H9 (cell line): ENCODE measurements around the gene COPRS. TPM values are rescaled to one million over a fixed set of nuclear protein-coding genes. Genes with fewer than 3 reads are reported as not detected.

Experiments
- DNase-seq: peaks from one replicate; pipeline ENCODE4 v3.0.0-alpha.2; 2017
- H2AFZ ChIP-seq: one replicate; pipeline ENCODE4 v1.6.1; 2013; ENCODE audit warnings: mild to moderate bottlenecking, low read length, control low read depth, moderate library complexity
- H2AK5ac ChIP-seq: 2 replicates; pipeline ENCODE4 v1.6.1; 2013; ENCODE audit warnings: low read length, control low read depth, mixed read lengths; ENCODE audit not compliant: insufficient read length
- H2BK120ac ChIP-seq: one replicate; pipeline ENCODE4 v1.6.1; 2013; ENCODE audit warnings: low read depth, mild to moderate bottlenecking, low read length, control low read depth, inconsistent platforms; ENCODE audit not compliant: poor library complexity, severe bottlenecking
- H2BK12ac ChIP-seq: 2 replicates; pipeline ENCODE4 v1.6.1; 2013; ENCODE audit warnings: low read length, control low read depth, mixed read lengths, low read depth; ENCODE audit not compliant: insufficient read length
- H2BK15ac ChIP-seq: 2 replicates; pipeline ENCODE4 v1.6.1; 2013; ENCODE audit warnings: low read depth, low read length, control low read depth
- H2BK20ac ChIP-seq: one replicate; pipeline ENCODE4 v1.6.1; 2013; ENCODE audit warnings: low read depth, mild to moderate bottlenecking, low read length, control low read depth, inconsistent platforms; ENCODE audit not compliant: poor library complexity, severe bottlenecking
- H2BK5ac ChIP-seq: 2 replicates; pipeline ENCODE4 v1.6.1; 2013; ENCODE audit warnings: low read length, control low read depth, mixed read lengths; ENCODE audit not compliant: insufficient read length
- H3K14ac ChIP-seq: 2 replicates; pipeline ENCODE4 v1.6.1; 2013; ENCODE audit warnings: low read length, control low read depth; ENCODE audit not compliant: insufficient read depth
- H3K18ac ChIP-seq: 2 replicates; pipeline ENCODE4 v1.6.1; 2013; ENCODE audit warnings: low read depth, mild to moderate bottlenecking, mixed read lengths, low read length, control low read depth; ENCODE audit not compliant: insufficient read length
- H3K23ac ChIP-seq: 2 replicates; pipeline ENCODE4 v1.6.1; 2013; ENCODE audit warnings: low read length, control low read depth, mixed read lengths, low read depth; ENCODE audit not compliant: insufficient read length
- H3K23me2 ChIP-seq: 2 replicates; pipeline ENCODE4 v1.6.1; 2013; ENCODE audit warnings: low read depth, mild to moderate bottlenecking, mixed read lengths, low read length, control low read depth; ENCODE audit not compliant: insufficient read length, poor library complexity, severe bottlenecking
- H3K27ac ChIP-seq: 2 replicates; pipeline ENCODE4 v1.5.1; 2013; ENCODE audit warnings: low read length, control low read depth, mixed read lengths, low read depth; ENCODE audit not compliant: insufficient read length
- H3K27me3 ChIP-seq: 2 replicates; pipeline ENCODE4 v1.6.1; 2013; ENCODE audit warnings: low read length, control low read depth, inconsistent platforms; ENCODE audit not compliant: insufficient read depth
- H3K4ac ChIP-seq: 2 replicates; pipeline ENCODE4 v1.6.1; 2013; ENCODE audit warnings: low read depth, mild to moderate bottlenecking, control low read depth, inconsistent platforms, low read length, moderate library complexity
- H3K4me1 ChIP-seq: 2 replicates; pipeline ENCODE4 v1.6.1; 2013; ENCODE audit warnings: low read length, control low read depth, inconsistent platforms; ENCODE audit not compliant: insufficient read depth
- H3K4me2 ChIP-seq: 2 replicates; pipeline ENCODE4 v1.6.1; 2013; ENCODE audit warnings: low read length, control low read depth, mixed read lengths; ENCODE audit not compliant: insufficient read length, insufficient read depth
- H3K56ac ChIP-seq: 2 replicates; pipeline ENCODE4 v1.6.1; 2013; ENCODE audit warnings: low read depth, mild to moderate bottlenecking, mixed read lengths, low read length, control low read depth; ENCODE audit not compliant: insufficient read length
- H3K79me1 ChIP-seq: 2 replicates; pipeline ENCODE4 v1.6.1; 2013; ENCODE audit warnings: low read depth, mild to moderate bottlenecking, moderate library complexity, low read length, control low read depth, inconsistent platforms; ENCODE audit not compliant: insufficient read depth, poor library complexity, severe bottlenecking
- H3K79me2 ChIP-seq: 2 replicates; pipeline ENCODE4 v1.6.1; 2013; ENCODE audit warnings: low read length, control low read depth, inconsistent platforms; ENCODE audit not compliant: insufficient read depth
- H3K9ac ChIP-seq: 2 replicates; pipeline ENCODE4 v1.6.1; 2013; ENCODE audit warnings: low read length, control low read depth, mixed read lengths; ENCODE audit not compliant: insufficient read length; ENCODE audit errors: extremely low read depth
- H3K9me3 ChIP-seq: one replicate; pipeline ENCODE4 v1.6.1; 2013; ENCODE audit warnings: low read depth, low read length, inconsistent platforms; ENCODE audit not compliant: control insufficient read depth
- H3T11ph ChIP-seq: one replicate; pipeline ENCODE4 v1.6.1; 2013; ENCODE audit warnings: mild to moderate bottlenecking, low read length, control low read depth, inconsistent platforms
- H4K20me1 ChIP-seq: one replicate; pipeline ENCODE4 v1.6.1; 2013; ENCODE audit not compliant: control insufficient read depth, insufficient read length, insufficient read depth
- H4K5ac ChIP-seq: 2 replicates; pipeline ENCODE4 v1.6.1; 2013; ENCODE audit warnings: low read depth, mild to moderate bottlenecking, mixed read lengths, low read length, control low read depth; ENCODE audit not compliant: insufficient read length
- H4K8ac ChIP-seq: replicated peaks from 2 replicates; pipeline ENCODE4 v1.6.1; 2013; ENCODE audit warnings: low read length, control low read depth, mixed read lengths, low read depth; ENCODE audit not compliant: insufficient read length
- H4K91ac ChIP-seq: 2 replicates; pipeline ENCODE4 v1.6.1; 2013; ENCODE audit warnings: low read depth, mild to moderate bottlenecking, moderate library complexity, mixed read lengths, low read length, control low read depth; ENCODE audit not compliant: insufficient read length
- H3K27ac Mint-ChIP-seq, 3 experiments: 2 replicates in 2 of 3; 3 replicates in 1 of 3; pipeline ENCODE4 v1.8.0; 2020 to 2021; ENCODE audit warnings: mixed read lengths in 3 of 3, mild to moderate bottlenecking in 1 of 3, moderate library complexity in 1 of 3
- H3K27me3 Mint-ChIP-seq: 2 replicates; pipeline ENCODE4 v1.8.0; 2021; ENCODE audit warnings: low read depth, mild to moderate bottlenecking, moderate library complexity, mixed read lengths
- H3K36me3 Mint-ChIP-seq, 3 experiments: 2 replicates in 2 of 3; 3 replicates in 1 of 3; pipeline ENCODE4 v1.8.0; 2020 to 2021; ENCODE audit warnings: low read depth in 3 of 3, mixed read lengths in 3 of 3; ENCODE audit not compliant: insufficient read depth in 1 of 3
- H3K4me1 Mint-ChIP-seq, 2 experiments: 2 replicates each; pipeline ENCODE4 v1.8.0; 2020; ENCODE audit warnings: mixed read lengths in 2 of 2
- H3K4me3 Mint-ChIP-seq, 2 experiments: 2 replicates in 1 of 2; 3 replicates in 1 of 2; pipeline ENCODE4 v1.8.0; 2020 to 2021; ENCODE audit warnings: mild to moderate bottlenecking in 2 of 2, mixed read lengths in 2 of 2, moderate library complexity in 1 of 2
- H3K9me3 Mint-ChIP-seq, 2 experiments: 2 replicates in 1 of 2; 3 replicates in 1 of 2; pipeline ENCODE4 v1.8.0; 2020; ENCODE audit warnings: mild to moderate bottlenecking in 2 of 2, mixed read lengths in 2 of 2, moderate library complexity in 1 of 2
- WGBS: extraction: QIAGEN DNeasy Blood & Tissue Kit; methylation state at CpG from one replicate; pipeline ENCODE4 v1.1.7; 2013; ENCODE audit warnings: missing lambda C conversion rate, low lambda C conversion rate, mixed read lengths; ENCODE audit not compliant: insufficient read length; ENCODE audit errors: extremely low coverage; 5-methylcytosine and 5-hydroxymethylcytosine counted together
- total RNA-seq: library from RNA; stranded (reverse); gene quantifications from 2 replicates; pipeline ENCODE4 v1.2.1, GENCODE V29; 2021
- TF ChIP-seq, protein P1 (sequence below): fragments of 200-600 bp; sonication (generic); conservative IDR thresholded peaks from 3 replicates; pipeline ENCODE4 v1.8.0; 2021; ENCODE audit warnings: antibody characterized with exemption, mild to moderate bottlenecking

COPRS gene
- total RNA-seq, 1 experiment from 2014 or later: 43.8 TPM

DNA sequence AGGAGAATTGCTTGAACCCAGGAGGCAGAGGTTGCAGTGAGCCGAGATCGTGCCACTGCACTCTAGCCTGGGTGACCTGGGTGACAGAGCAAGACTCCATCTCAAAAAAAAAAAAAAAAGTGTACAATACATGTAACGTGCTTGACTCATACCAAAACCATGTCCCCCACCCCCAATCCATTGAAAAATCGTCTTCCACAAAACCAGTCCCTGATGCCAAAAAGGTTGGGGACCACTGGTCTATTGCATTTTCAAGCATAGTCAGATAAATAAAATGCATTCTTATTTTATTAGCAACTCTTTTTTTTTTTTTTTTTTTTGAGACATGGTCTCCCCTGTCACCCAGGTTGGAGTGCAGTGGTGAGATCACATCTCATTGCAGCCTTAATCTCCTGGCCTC is 52.1 kb downstream of the COPRS start:
- H3K18ac ChIP-seq: no peak overlapping the region
- no peaks in the 10 kb centered on the region for H3K4me1 ChIP-seq
- H2AK5ac ChIP-seq: no peak overlapping the region
- no peak overlapping the region for H3K4me2 ChIP-seq
- Mint-ChIP-seq H3K4me3 (no peak overlapping the region), H3K27ac (no peak overlapping the region), H3K9me3 (peaks cover 0 to 2% of the 10 kb centered on the region in 2 experiments; a peak in 1 of 5 replicates), H3K27me3 (peaks cover 2% of the 10 kb centered on the region; the same call in 1 of the 2 replicates), H3K4me1 (no peaks in the 10 kb centered on the region), H3K36me3 (no peaks in the 10 kb centered on the region)
- H3K79me2 ChIP-seq: no peaks in the 10 kb centered on the region
- H2BK15ac ChIP-seq: no peak overlapping the region
- TF ChIP-seq, protein P1, sequence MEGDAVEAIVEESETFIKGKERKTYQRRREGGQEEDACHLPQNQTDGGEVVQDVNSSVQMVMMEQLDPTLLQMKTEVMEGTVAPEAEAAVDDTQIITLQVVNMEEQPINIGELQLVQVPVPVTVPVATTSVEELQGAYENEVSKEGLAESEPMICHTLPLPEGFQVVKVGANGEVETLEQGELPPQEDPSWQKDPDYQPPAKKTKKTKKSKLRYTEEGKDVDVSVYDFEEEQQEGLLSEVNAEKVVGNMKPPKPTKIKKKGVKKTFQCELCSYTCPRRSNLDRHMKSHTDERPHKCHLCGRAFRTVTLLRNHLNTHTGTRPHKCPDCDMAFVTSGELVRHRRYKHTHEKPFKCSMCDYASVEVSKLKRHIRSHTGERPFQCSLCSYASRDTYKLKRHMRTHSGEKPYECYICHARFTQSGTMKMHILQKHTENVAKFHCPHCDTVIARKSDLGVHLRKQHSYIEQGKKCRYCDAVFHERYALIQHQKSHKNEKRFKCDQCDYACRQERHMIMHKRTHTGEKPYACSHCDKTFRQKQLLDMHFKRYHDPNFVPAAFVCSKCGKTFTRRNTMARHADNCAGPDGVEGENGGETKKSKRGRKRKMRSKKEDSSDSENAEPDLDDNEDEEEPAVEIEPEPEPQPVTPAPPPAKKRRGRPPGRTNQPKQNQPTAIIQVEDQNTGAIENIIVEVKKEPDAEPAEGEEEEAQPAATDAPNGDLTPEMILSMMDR: no peak
- no peaks in the 10 kb centered on the region for H3K9me3 ChIP-seq
- no peak overlapping the region for H2BK120ac ChIP-seq
- H3T11ph ChIP-seq: no peak overlapping the region
- no peaks in the 10 kb centered on the region for H3K23me2 ChIP-seq
- no peak overlapping the region for H4K91ac ChIP-seq
- no peak overlapping the region for H4K8ac ChIP-seq
- H2BK20ac ChIP-seq: no peak overlapping the region
- H4K20me1 ChIP-seq: no peaks in the 10 kb centered on the region
- H3K4ac ChIP-seq: no peak overlapping the region
- H3K79me1 ChIP-seq: no peaks in the 10 kb centered on the region
- no peak overlapping the region for H3K27ac ChIP-seq
- no peak overlapping the region for H3K9ac ChIP-seq
- no peak overlapping the region for H3K56ac ChIP-seq
- H2AFZ ChIP-seq: no peak overlapping the region
- no peak overlapping the region for H2BK5ac ChIP-seq
- no CpG with 5 or more reads among the region's 4 CpGs for WGBS
- H3K27me3 ChIP-seq: no peaks in the 10 kb centered on the region
- no peak overlapping the region for H3K23ac ChIP-seq
- H4K5ac ChIP-seq: no peak overlapping the region
- DNase-seq: no peak
- no peak overlapping the region for H2BK12ac ChIP-seq
- no peak overlapping the region for H3K14ac ChIP-seq
